Stomach (tissue), 9 donors: Measurements from ENCODE around the gene WWOX. TPM values are rescaled to one million over a fixed set of nuclear protein-coding genes. Genes with fewer than 3 reads are reported as not detected.

Experiments used
- DNase-seq, 2 donors: peaks; one replicate each; pipeline versions ENCODE4 v3.0.0 to v3.0.0-alpha.2; 2013 to 2019
- H3K27ac ChIP-seq, 5 donors: fragments of 200-600 bp in 4 of 5; sonication (generic) in 4 of 5; one replicate each; pipeline ENCODE4 v1.5.1; 2013 to 2019; ENCODE audit warnings: mild to moderate bottlenecking in 1 of 5, moderate library complexity in 1 of 5
- H3K27me3 ChIP-seq, 3 donors: fragments of 200-600 bp; sonication (generic); one replicate each; pipeline ENCODE4 v1.5.1; 2017 to 2019; ENCODE audit warnings: mixed run types in 1 of 3
- H3K36me3 ChIP-seq, 4 donors: fragments of 200-600 bp; sonication (generic); 1 replicate in 3 of 4; 2 replicates in 1 of 4; pipeline ENCODE4 v1.5.1; 2016 to 2019
- H3K4me1 ChIP-seq, 4 donors: fragments of 200-600 bp; sonication (generic); one replicate each; pipeline ENCODE4 v1.5.1; 2016 to 2019
- H3K4me3 ChIP-seq, 4 donors: fragments of 200-600 bp; sonication (generic) in 3 of 4; one replicate each; pipeline ENCODE4 v1.5.1; 2016 to 2019; ENCODE audit warnings: mild to moderate bottlenecking in 1 of 4
- H3K9me3 ChIP-seq, 4 donors: fragments of 200-600 bp; sonication (generic); one replicate each; pipeline ENCODE4 v1.5.1; 2016 to 2019
- CTCF ChIP-seq, 7 experiments: fragments of 450-650 bp in 4 of 7; fragments of 200-600 bp in 3 of 7; sonication (generic) in 3 of 7; IDR thresholded peaks; one replicate each; pipeline ENCODE4 v1.5.1; 2016 to 2019; ENCODE audit warnings: antibody characterized with exemption in 7 of 7, control low read depth in 2 of 7, mild to moderate bottlenecking in 1 of 7
- EP300 ChIP-seq: sonication (generic); formaldehyde crosslinking; IDR thresholded peaks from one replicate; pipeline ENCODE4 v1.6.1; 2017; ENCODE audit warnings: antibody characterized with exemption
- POLR2A ChIP-seq, 4 donors: fragments of 450-650 bp; IDR thresholded peaks; one replicate each; pipeline ENCODE4 v1.6.1; 2016; ENCODE audit warnings: antibody characterized with exemption in 4 of 4, control low read depth in 2 of 4, mild to moderate bottlenecking in 1 of 4, moderate library complexity in 1 of 4
- POLR2AphosphoS5 ChIP-seq, 3 donors: sonication (generic); formaldehyde crosslinking; IDR thresholded peaks; one replicate each; pipeline ENCODE4 v1.6.1; 2016; ENCODE audit warnings: antibody characterized with exemption in 3 of 3
- WGBS, 5 donors: extraction: QIAGEN DNeasy Blood & Tissue Kit in 3 of 5; methylation state at CpG; one replicate each; pipeline versions ENCODE4 v1.1.5 to v1.1.7; 2013 to 2018; 5-methylcytosine and 5-hydroxymethylcytosine counted together
- intact Hi-C: fragments of 100-400 bp; cut with DNase I; formaldehyde crosslinking; loops from one replicate; pipeline ENCODE4 v1.15.1; 2023; ENCODE audit warnings: low total_unique reads
- polyA plus RNA-seq, 3 donors: library from polyadenylated mRNA; stranded (reverse); fragments of 200-250 nt; gene quantifications; one replicate each; pipeline ENCODE4 v1.2.3, GENCODE V29; 2013
- total RNA-seq, 5 donors: library from RNA; depleted of rRNA; stranded (reverse); fragments of >200 nt; gene quantifications; one replicate each; pipeline versions ENCODE4 v1.1.0 to v1.2.3, GENCODE V29; 2014 to 2016
- donor health status: healthy with polysubstance abuse.
- donor health status: Bipolar disorder and iron deficiency.
- donor health status: healthy.

The WWOX gene
- total and polyA plus RNA-seq, 8 donors = 7.7 to 129 (median 48.7) TPM

GRCh38 chr16:79158337-79158736 is 1058.9 kb downstream of the WWOX start:
- Histone ChIP-seq H3K9me3 (no peaks in the 10 kb centered on the region), H3K27me3 (no peaks in the 10 kb centered on the region), H3K27ac (no peak overlapping the region), H3K4me3 (no peak overlapping the region), H3K4me1 (no peaks in the 10 kb centered on the region), H3K36me3 (no peaks in the 10 kb centered on the region)
- TF ChIP-seq POLR2AphosphoS5 (IDR thresholded peaks at IDR 0.05) = no peak
- TF ChIP-seq CTCF (IDR thresholded peaks at IDR 0.05) = no peak
- no peak for DNase-seq
- WGBS, 5 donors = 90 to 95% (median 91%) methylated on average over 6 of the region's 6 CpGs
- intact Hi-C loops = no loop called here

GRCh38 chr16:79159261-79160049 is 1060.0 kb downstream of the WWOX start:
- H3K27ac ChIP-seq = no peak overlapping the region
- DNase-seq = no peak
- no peaks in the 10 kb centered on the region for H3K9me3 ChIP-seq
- WGBS, 5 donors = 86 to 93% (median 92%) methylated on average over 13 of the region's 13 CpGs
- TF ChIP-seq CTCF (IDR thresholded peaks at IDR 0.05) = no peak
- no peak for TF ChIP-seq POLR2AphosphoS5 (IDR thresholded peaks at IDR 0.05)
- TF ChIP-seq EP300 = no peak
- no peak for TF ChIP-seq POLR2A (IDR thresholded peaks at IDR 0.05)
- peaks cover 0 to 5% (median under 1%) of the 10 kb centered on the region in 4 donors for H3K4me1 ChIP-seq
- H3K27me3 ChIP-seq = no peaks in the 10 kb centered on the region
- intact Hi-C loops = no loop called here
- H3K36me3 ChIP-seq = no peaks in the 10 kb centered on the region
- H3K4me3 ChIP-seq = no peak overlapping the region

DNA sequence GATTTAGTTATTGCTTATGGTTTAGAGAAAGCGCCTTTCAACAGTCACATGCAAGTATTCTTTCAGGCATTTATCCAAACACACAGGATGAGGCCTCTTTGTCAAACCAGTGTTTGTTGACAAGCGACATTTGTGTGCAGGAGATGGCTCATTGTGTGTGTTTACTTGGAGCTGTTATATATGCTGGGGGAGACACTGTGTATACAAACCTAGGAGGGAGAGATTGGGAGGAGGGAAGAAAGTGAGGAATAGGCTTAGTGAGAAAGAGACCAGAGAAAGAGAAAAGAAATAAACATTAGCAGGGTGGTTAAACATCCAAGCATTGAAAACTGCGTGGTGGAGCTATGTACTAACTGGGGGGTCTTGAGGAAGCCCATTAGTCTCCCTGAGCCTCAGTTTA is 1063.5 kb downstream of the WWOX start:
- DNase-seq = no peak
- Histone ChIP-seq H3K4me3 (no peak overlapping the region), H3K36me3 (no peaks in the 10 kb centered on the region), H3K27ac (no peak overlapping the region), H3K27me3 (no peaks in the 10 kb centered on the region), H3K4me1 (peaks cover 0 to 19% (median 5%) of the 10 kb centered on the region in 4 donors), H3K9me3 (peaks cover 0 to 7% (median 2%) of the 10 kb centered on the region in 4 donors)
- 80 to 85% (median 84%) methylated on average over 3 of the region's 3 CpGs for WGBS, 5 donors
- intact Hi-C loops = no loop called here
- no peak for TF ChIP-seq EP300
- TF ChIP-seq POLR2AphosphoS5 (IDR thresholded peaks at IDR 0.05) = no peak
- no peak for TF ChIP-seq CTCF (IDR thresholded peaks at IDR 0.05)
- TF ChIP-seq POLR2A (IDR thresholded peaks at IDR 0.05) = no peak

- Histone ChIP-seq H3K4me3 (peak overlapping the region in 2 of 4 donors; percentile 5 to 25), H3K9me3 (peaks cover 0 to 8% (median 2%) of the 10 kb centered on the region in 4 donors), H3K4me1 (peaks cover 0 to 19% (median 5%) of the 10 kb centered on the region in 4 donors), H3K27ac (no peak overlapping the region), H3K27me3 (no peaks in the 10 kb centered on the region), H3K36me3 (no peaks in the 10 kb centered on the region)
- 58 to 65% (median 62%) methylated on average over 12 to 13 of the region's 13 CpGs for WGBS, 5 donors
- peak in 1 of 2 donors; percentile 37 for DNase-seq
- intact Hi-C loops = no loop called here
- TF ChIP-seq CTCF (IDR thresholded peaks at IDR 0.05) (no peak), EP300 (no peak), POLR2A (IDR thresholded peaks at IDR 0.05) (no peak), POLR2AphosphoS5 (IDR thresholded peaks at IDR 0.05) (no peak)
Measured at GRCh38 chr16:79163691-79164387, 1064.4 kb downstream of the WWOX start.
